Right lung (tissue), 5 donors: ENCODE measurements around the gene MSMB. TPM values are rescaled to one million over a fixed set of nuclear protein-coding genes. Genes with fewer than 3 reads are reported as not detected.
"Not testable (repeated sequence)": the region's sequence is repeated elsewhere in the genome, so short reads cannot be mapped to it uniquely, and the experiment has no call there.

ENCODE experiments used
- DNase-seq, 2 donors: peaks; one replicate each; pipeline ENCODE4 v3.0.0-alpha.2; 2013
- polyA plus RNA-seq, 5 donors: library from polyadenylated mRNA; unstranded; fragments of 120-200 nt; gene quantifications; one replicate each; pipeline versions ENCODE4 v1.2.1 to v1.2.3, GENCODE V29; 2013; ENCODE audit warnings: inconsistent platforms in 1 of 5, low replicate concordance in 1 of 5; ENCODE audit not compliant: insufficient read length in 5 of 5, insufficient read depth in 1 of 5

Gene MSMB
- polyA plus RNA-seq, 5 donors: not detected

DNA sequence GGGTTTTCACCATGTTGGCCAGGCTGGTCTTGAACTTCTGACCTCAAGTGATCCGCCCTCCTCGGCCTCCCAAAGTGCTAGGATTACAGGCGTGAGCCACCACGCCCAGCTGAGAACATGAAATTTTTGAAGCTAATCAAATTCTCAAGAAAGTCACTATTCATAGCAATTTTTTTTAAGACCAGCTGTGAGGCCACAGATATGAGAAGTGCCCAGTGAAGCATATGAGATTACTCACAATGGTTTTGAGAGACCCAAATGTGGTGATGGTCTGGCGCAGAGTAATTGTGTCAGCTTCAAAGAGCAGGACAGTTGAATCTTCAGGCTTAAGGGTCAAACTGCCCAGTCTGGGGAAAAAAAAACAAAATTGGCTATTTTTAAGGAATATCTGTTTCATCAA lies 31.9 kb downstream of the MSMB start:
- no peak for DNase-seq

DNA sequence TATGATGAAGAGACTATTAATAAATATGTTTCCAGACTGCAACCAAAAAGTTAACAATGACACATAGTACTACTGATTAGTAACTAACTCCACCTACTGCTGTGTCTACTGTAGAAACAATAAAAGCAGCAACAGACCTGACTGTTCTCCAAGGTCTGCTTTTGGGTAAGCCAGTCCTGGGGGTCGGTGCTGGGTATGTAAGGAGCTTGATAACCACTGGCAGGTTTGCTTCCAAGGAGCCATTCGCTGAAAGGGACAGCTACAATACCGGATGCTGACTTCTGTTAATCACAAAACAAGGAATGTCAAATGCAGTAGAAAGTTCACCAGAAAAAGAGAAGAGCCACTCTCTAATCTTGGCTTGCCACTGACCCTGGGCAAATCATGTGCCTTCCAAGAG lies 33.3 kb downstream of the MSMB start:
- no peak for DNase-seq

DNA sequence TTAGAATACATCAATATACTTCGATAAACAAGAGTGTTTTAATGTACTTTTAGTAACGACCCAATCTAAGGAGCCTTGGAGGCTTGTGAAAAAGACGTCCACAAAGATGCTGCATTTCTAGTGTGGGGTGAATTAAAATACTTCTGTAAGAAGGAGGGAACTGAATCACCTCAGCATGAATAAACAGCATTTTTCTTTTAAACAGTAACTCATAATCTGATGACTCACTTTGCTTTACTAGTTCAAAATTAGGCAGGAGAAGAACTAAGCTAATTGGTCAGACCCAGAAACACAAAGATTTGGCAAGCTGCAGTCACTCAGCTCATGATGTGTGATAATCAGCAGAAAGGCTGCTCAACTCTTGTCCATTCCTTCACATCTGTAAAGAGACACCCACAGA lies 39.9 kb downstream of the MSMB start:
- DNase-seq: no peak

DNA sequence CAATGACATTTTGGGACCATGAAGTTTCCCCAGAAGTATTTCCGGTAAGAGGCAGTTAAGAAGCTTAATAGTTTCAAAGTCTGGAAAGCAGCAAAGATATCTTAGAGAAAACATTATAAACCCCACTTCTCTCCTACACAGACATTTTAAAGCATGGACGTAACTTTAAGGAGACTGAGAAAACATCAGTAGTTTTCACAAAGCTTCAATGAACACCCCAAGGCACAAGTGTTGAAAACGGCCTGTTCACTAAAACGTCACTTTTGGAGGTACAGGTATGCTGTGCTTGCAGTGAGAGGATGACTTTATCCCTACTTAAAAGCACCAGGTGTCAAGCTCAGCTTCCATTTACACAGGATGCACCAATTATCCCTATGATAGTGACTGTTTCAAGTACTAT lies 40.7 kb downstream of the MSMB start:
- no peak for DNase-seq

DNA sequence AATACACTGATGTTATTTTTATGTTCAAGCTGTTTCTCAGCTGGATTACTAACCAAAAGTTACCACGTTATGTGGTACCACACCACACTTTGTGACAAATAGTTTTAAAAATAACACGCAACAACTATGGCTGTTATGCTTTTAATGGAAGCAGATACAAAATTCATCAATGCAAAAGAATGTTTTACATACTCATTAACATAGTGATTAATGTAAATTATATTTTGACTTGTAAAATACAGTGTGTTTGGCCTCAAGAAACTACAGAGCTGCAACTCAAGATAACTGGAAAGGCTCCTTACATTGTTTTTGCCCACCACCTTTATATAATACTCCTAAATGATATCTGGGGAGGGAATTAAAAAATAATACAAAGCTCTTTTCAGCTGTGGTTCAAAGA lies 41.1 kb downstream of the MSMB start:
- no peak for DNase-seq

DNA sequence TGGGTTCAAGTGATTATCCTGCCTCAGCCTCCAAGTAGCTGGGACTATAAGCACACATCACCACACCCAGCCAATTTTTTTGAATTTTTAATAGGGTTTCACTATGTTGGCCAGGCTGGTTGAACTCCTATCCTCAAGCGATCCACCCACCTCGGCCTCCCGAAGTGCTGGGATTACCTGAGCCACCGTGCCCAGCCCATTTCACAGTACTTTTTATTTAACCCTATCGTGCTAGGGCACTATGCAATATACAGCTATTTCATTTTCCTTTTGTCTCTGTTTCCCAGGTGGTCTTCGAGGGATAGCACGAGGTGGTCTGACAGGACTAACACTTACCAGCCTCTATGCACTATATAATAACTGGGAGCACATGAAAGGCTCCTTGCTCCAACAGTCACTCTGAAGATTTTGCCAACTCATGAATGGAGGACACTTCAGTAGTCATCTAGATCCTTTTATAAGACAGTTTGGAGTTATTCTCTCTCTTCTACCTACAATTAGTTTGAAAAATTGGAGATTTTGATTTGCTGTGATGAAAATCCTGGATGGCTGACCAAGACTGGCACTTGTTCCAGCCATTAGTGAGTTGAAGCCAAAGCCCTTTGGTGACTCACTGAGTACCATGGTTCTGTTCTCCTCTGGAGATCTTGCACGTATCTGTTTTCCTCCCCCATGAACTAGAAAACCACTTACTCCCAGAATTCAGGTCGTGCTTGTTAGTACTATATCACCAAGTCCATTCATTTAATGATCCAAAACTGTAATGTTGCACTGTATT lies 43.0 kb downstream of the MSMB start:
- DNase-seq: no peak

DNA sequence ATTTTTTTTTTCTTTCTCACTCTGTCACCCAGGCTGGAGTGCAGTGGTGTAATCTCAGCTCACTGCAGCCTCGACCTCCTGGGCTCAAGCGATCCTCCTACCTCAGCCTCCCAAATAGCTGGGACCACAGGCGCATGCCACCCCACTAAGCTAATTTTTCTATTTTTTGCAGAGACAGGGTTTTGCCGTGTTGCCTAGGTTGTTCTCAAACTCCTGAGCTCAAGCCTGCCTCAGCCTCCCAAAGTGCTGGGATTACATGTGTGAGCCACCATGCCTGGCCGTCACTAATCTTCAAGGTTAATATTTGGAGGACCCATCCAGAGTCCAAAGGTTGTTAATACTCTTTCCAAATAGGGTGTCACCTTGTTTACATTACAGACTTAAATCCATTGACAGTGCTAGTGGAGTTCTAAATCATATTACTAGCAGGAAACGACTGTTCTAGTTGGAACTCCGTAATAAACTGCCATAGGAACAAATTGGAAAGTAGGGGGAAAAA lies 43.8 kb downstream of the MSMB start:
- DNase-seq: not testable (repeated sequence)

DNA sequence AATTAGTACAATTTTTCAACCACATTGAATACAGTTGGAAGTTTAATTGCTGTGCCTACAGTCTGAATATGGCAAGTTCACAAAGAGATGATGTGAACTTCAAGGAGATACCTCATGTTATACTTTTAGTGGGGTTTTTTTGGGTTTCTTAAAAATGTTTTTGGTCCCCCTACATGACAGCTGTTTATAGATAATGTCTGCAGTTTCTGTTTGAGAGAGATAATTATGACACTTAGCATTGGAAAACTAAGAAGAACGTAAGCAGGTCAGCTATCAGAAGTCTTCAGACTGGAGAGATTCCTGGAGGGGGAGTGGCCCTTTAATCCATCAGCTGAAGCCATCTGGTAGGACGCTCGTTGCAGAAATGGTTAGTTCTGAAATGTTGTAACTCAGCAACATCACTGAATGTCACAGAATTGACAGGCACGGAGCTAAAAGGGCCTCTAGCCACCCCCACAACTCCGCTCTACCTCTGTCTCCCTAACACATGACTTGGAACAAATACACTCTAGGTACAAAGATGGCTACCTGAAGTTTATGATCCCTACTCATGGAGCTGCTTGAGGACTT lies 44.8 kb downstream of the MSMB start:
- no peak for DNase-seq

DNA sequence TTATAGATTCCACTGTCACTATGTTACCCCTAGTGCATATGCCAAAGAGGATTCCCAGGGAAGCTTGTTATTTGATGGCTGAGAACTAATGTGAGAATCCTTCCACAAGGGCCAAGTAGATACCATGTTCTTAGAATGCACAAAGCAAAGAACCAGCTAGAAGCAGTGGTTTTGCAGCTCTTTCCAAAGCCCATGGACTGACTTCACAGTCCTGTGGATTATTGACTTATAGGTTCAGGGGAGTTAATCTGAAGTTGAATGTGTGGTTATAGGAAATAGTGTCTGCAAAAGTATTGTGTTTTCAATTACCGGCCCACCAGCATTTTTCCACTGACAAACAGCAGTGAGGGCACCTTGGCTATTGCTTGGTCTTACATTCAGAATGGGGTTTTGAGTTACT lies 45.5 kb downstream of the MSMB start:
- no peak for DNase-seq

DNA sequence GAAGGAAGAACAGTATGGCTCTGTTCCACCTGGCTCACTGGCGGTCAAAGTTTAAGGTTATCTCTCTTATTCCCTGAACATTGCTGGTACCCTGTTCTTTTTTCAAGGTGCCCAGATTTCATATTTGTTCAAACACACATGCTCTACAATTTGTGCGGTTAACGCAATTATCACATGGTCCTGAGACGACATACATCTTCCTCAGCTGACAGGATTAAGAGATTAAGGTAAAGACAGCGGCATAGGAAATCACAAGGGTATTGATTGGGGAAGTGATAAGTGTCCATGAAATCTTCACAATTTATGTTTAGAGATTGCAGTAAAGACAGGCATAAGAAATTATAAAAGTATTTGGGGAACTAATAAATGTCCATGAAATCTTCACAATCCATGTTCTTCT lies 46.1 kb downstream of the MSMB start:
- DNase-seq: not testable (repeated sequence)

DNA sequence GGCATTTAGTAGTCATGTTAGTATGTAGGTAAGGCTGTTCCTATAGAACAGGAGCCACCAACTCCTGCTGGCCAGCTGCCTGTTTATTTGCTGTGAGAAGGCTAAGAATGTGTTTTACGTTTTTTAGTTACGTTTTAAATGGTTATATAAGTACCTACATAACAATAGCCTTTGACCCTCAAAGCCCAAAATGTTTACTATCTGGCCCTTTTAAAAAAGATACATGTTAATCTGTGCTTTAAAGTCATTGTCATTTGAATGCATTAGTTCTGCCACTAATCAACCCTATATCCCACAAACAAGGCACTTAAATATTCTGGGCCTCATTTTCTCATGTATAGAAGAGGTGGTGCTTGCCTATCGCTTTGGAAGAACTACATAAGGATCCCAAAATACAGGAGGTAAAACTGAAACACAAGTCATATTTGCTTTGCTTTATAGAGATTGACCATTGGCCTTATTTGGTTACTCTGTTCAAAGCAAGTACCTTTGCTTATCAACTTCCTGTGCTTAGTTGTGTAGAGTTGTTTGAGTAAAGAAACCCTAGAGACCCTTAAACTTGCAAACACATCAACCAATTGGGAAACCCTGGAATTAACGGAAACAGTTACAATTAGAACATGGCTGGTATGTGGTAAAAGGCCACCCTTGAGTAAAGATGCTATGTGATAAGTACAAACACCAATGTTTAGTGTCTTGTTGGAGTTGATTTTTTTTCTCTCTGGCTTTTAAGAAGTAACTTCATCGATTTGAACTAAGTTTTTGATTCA lies 47.9 kb downstream of the MSMB start:
- no peak for DNase-seq

DNA sequence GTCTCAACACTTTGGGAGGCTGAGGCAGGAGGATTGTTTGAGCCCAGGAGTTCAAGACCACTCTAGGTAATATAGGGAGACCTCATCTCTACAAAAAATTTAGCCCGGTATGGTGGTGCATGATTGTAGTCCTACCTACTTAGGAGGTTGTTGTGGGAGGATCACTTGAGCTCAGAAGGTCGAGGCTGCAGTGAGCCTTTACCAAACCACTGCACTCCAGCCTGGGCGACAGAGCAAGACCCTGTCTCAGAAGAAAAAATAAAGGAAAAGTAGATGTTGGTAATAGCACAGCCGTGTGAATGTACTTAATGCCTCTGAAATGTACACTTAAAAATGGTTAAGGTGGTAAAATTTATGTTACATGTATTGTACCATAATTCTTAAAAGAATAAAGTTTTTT lies 48.5 kb downstream of the MSMB start:
- DNase-seq: no peak

DNA sequence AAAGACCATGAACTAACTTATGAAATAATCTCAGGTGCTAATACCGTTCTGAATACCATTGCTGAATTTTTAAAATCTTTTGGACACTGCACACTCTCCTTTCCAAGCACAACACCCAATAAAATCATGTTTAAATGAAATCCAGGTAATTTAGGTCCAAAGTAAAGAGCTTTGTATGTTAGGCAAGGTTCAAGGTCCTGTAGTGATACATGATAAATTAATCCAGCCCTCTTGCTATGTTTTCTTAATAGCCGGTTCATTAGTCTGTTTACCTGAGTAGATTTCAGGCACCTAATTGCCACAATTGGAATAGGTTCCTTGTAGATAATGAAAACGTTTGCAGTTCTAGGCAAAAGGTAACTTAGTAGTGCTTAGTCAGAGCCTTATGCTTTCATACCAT lies 60.5 kb downstream of the MSMB start:
- not testable (repeated sequence) for DNase-seq

DNA sequence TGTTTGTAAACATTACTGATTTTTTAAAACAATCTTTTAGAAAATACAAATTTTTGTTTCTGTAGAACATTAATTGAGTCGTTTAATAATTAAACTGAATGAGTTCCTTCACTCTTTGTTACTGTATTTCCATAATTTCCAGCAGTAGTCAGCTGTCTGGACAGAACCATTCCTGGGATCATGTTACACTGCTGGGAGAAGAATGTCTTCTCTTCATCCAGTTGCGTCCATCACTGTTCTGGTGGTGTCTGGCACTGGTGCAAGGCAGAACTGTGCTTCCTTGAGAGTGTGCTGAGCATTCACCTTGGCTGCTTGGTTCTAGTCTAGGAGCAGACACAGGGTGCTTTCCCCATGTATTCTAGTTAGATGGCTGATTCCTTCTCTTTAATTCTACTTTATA lies 61.6 kb downstream of the MSMB start:
- DNase-seq: not testable (repeated sequence)

DNA sequence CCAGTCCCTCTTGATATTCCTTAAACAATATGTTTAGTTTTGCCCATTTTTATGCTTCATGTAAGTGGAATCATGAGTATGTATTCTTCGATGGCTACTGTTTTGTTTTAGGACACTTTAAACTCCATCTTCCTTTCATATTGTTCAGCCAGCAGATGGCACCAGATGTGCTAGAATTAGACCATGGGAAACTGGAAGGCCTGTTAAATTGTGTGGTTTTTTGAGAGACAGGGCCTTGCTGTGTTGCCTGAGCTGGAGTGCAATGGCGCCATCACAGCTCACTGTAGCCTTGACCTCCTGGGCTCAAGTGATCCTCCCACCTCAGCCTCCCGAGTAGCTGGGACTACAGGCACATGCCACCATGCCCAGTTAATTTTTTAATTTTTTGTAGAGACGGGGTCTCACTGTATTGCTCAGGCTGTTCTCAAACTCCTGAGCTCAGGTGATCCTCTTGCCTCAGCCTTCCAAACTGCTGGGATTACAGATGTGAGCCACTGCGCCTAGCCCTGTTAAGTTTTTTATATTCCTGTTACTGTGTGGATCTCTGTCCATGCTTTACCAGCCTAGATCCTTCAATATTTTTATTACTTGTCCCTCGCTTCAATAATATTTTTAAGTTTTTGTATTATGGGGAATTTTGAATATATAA lies 62.4 kb downstream of the MSMB start:
- DNase-seq: peak in 1 of 2 donors; percentile 14

Other genes starting within 250 kb of the MSMB start
- gene AGAP4, start 198.8 kb downstream of the MSMB start, polyA plus RNA-seq: 10 to 100 TPM; 32.7 to 62.6 (median 39.3) TPM
- 10 to 100 TPM; 41.7 to 54.9 (median 47.6) TPM for gene TIMM23, start 73.8 kb downstream of the MSMB start, polyA plus RNA-seq
- 100 to 1,000 TPM; 160 to 214 (median 163) TPM for gene NCOA4, start 15.6 kb downstream of the MSMB start, polyA plus RNA-seq
- gene ANTXRL, start 240.7 kb upstream of the MSMB start, polyA plus RNA-seq: not detected